ENCODE measurements around the gene SAP30L.

Gene SAP30L

DNA sequence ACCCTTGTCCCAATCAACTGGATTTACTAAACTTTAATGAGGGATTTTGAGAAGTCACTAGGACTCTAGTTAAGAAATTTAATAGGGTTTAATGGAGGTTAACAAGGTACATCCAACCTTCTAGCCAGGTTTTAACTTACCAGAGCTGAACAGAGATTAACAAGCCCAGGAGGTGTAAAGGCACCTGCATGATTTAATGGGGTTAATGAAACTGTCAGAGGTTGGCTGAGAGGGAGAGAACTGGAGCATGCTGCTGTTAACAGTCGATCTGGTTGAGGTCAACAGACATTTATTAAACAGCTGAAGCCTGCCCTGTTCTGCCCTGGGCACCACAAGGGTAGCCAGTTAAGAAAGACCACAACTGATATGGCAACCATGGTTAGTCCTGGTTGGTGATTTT, 18.6 kb downstream of the SAP30L start:
- no peak for ATAC-seq (replicated peaks)
- DNase-seq, result no peak
- Mint-ChIP-seq H3K27ac (no peak overlapping the region), H3K27me3 (peaks cover 11 to 18% of the 10 kb centered on the region in 2 donors), H3K9me3 (no peaks in the 10 kb centered on the region), H3K36me3 (peaks cover 5% of the 10 kb centered on the region in 2 donors), H3K4me1 (peaks cover 5 to 12% of the 10 kb centered on the region in 2 donors), H3K4me3 (no peak overlapping the region)

DNA sequence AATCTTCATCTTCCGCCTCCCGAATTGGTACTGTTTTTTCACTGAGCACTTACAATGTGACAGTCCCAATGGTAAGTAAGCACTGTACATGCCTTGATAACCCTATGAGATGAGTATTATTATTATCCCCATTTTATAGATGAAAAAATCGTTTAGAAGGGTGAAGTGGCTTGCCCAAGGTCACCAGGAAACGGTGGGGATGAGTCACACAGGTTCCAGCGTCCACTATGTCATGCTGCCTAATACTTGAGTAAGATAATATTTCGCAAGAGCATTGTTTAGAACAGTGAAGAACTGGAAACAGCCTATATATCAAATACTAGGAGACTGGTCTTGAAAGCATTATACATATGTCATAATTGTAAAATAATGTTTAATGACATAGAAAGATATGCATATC, 19.4 kb downstream of the SAP30L start:
- Mint-ChIP-seq H3K4me3 (no peak overlapping the region), H3K9me3 (no peaks in the 10 kb centered on the region), H3K36me3 (peaks cover 5% of the 10 kb centered on the region in 2 donors), H3K4me1 (peaks cover 5 to 12% of the 10 kb centered on the region in 2 donors), H3K27ac (no peak overlapping the region), H3K27me3 (peaks cover 15 to 23% of the 10 kb centered on the region in 2 donors)
- ATAC-seq (replicated peaks) (no peak), DNase-seq (no peak)

DNA sequence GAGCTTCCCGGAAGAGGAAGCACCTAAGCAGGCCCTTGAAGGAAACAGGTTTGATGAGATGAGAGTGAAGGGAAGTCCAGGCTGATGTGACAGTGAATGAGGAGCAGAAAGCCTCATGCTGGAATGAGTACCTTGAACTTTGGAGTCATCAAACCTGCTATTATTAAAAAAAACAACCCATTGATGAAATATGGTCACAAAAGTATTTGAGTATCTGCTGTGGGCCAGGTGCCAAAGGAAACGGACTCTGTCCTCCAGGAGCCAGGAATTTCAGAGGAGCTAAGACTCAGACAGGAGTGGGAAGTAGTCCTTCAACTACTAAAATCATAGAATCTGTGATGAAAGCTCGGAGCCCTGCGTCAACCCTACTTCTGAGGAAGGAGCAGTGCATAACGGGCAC, 20.4 kb downstream of the SAP30L start:
- H3K36me3 Mint-ChIP-seq, result peaks cover 0 to 5% of the 10 kb centered on the region in 2 donors
- peaks cover 25 to 33% of the 10 kb centered on the region in 2 donors for H3K27me3 Mint-ChIP-seq
- H3K4me1 Mint-ChIP-seq, result peaks cover 0 to 4% of the 10 kb centered on the region in 2 donors
- H3K4me3 Mint-ChIP-seq, result no peak overlapping the region
- H3K9me3 Mint-ChIP-seq, result no peaks in the 10 kb centered on the region
- DNase-seq, result no peak
- ATAC-seq (replicated peaks), result no peak
- H3K27ac Mint-ChIP-seq, result no peak overlapping the region

DNA sequence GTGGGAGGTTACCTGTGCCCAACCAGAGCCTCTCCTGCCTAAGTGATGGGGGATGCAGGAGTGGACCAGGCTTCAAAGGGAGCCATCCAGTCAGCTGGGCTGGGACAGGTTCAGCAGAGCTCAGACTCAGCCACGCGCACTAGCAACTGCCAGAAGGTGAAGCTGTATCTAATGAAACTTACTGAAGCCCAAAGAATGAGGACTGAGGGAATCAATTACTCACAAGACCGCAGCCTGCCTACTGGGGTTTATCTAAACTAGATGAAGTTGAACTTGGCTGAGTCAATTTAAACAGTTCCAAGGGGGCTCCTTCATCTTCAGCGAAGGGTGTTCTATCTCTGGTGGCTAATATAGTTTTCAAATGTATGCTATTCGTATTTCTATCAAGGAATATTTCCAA, 20.9 kb downstream of the SAP30L start:
- Mint-ChIP-seq H3K27ac (no peak overlapping the region), H3K4me3 (no peak overlapping the region), H3K27me3 (peaks cover 30 to 38% of the 10 kb centered on the region in 2 donors), H3K36me3 (peaks cover 0 to 5% of the 10 kb centered on the region in 2 donors), H3K4me1 (peaks cover 0 to 2% of the 10 kb centered on the region in 2 donors), H3K9me3 (no peaks in the 10 kb centered on the region)
- ATAC-seq (replicated peaks) (no peak), DNase-seq (no peak)

DNA sequence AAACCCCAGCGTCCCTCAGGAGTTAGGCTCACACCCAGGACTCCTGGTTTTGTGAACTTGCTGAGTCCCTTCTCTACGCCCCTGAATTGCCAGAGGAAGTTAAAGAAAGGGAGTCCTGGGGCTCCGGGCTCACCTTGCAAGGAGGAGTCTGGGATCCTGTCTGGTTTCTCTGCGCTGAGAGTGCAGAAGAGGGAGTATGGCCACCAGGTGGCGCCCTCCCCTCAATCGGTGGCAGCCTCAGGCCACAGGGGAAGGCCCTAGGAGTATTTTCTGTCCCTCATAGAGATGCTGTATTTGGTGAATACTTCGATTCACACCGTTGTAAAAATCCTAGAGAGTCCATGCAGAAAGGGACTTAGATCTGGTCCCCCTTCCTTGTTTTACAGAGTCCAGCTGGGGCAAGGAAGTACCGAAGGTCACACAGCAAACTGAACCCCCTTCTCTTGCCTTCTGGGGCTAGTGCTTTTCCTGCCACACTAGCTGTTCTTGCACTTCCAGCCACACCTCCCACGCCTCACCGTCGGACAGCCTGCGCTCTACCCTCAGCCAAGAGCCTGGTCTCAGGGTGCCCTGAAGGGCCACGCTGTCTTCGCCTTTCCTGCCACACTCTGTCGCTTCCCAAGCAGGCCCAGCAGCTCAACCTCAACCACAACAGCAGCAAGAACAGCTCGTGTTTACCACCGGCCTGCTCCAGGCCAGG, 22.0 kb downstream of the SAP30L start:
- Mint-ChIP-seq H3K9me3 (no peaks in the 10 kb centered on the region), H3K27me3 (peaks cover 34 to 45% of the 10 kb centered on the region in 2 donors), H3K4me1 (peaks cover 0 to 4% of the 10 kb centered on the region in 2 donors), H3K4me3 (no peak overlapping the region), H3K27ac (no peak overlapping the region), H3K36me3 (peaks cover 0 to 5% of the 10 kb centered on the region in 2 donors)
- ATAC-seq (replicated peaks) (peak; percentile 95 to 99), DNase-seq (peak; percentile 61)

DNA sequence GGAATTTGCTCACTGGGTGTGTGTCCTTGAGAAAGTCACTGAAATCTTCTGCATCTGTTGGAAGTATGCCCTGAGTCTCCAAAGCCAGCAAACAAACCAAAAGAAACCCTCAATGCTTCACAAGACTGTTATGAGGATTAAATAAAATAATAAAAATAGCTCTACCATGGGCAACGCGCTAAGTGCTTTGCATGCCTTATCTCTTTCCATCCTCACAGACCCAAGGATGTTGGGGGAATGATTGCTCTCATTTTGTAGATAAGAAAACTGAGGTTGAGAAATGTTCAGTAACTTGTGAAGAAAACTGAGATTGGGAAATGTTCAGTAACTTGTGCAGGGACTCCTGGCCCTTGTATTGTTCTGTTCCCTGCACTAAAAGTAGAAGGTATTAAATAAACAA, 24.3 kb downstream of the SAP30L start:
- peaks cover 0 to 1% of the 10 kb centered on the region in 2 donors for H3K9me3 Mint-ChIP-seq
- ATAC-seq (replicated peaks), result no peak
- no peak for DNase-seq
- H3K27me3 Mint-ChIP-seq, result peaks cover 54 to 68% of the 10 kb centered on the region in 2 donors
- H3K4me1 Mint-ChIP-seq, result peaks cover 20 to 23% of the 10 kb centered on the region in 2 donors
- no peak overlapping the region for H3K4me3 Mint-ChIP-seq
- H3K36me3 Mint-ChIP-seq, result peaks cover 0 to 4% of the 10 kb centered on the region in 2 donors
- H3K27ac Mint-ChIP-seq, result no peak overlapping the region

DNA sequence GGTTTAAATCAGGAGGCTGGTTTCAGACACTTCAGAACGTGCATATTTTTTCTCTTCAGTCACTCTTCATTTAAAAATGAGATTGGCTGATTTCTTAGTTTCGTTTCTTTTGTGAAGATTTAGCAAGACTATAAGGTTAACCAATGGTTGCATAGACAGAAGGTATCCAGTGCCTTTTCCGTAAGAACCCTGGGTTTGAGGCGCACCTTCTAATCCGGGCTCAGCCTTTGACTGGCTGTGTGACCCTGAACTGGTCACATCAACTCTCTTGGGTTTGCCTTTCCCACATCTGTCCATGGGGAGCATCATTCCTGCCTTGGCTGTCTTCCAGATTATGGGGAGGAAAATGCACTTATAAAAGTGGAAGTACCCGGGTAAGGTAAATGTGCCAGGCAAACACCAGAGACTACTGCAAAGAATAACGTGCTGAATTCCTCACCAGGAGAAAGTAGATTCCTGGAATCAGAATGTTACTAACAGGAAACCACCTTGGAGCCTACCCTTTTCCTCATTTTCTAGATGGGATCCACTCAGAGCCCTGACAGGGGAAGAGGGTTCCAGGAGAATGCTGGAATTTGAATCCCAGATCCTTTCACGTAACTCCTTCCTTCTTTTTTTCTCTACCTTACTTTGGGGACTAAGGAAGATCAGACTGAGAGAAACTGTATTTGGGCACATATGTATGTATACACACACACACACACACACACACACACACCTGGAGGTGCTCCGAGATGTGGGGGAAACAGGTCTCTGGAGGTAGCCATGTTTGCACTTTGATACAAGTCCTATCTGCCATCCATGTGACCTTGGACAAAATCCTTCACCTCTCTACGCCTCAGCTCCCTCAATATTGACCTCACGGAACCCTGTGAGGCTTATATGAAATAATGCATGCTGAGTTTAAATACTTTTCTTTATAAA, 25.4 kb downstream of the SAP30L start:
- Mint-ChIP-seq H3K4me1 (peaks cover 26 to 33% of the 10 kb centered on the region in 2 donors), H3K27me3 (peaks cover 63 to 79% of the 10 kb centered on the region in 2 donors), H3K9me3 (peaks cover 0 to 1% of the 10 kb centered on the region in 2 donors), H3K36me3 (peaks cover 0 to 4% of the 10 kb centered on the region in 2 donors), H3K4me3 (no peak overlapping the region), H3K27ac (no peak overlapping the region)
- DNase-seq (no peak), ATAC-seq (replicated peaks) (no peak)

DNA sequence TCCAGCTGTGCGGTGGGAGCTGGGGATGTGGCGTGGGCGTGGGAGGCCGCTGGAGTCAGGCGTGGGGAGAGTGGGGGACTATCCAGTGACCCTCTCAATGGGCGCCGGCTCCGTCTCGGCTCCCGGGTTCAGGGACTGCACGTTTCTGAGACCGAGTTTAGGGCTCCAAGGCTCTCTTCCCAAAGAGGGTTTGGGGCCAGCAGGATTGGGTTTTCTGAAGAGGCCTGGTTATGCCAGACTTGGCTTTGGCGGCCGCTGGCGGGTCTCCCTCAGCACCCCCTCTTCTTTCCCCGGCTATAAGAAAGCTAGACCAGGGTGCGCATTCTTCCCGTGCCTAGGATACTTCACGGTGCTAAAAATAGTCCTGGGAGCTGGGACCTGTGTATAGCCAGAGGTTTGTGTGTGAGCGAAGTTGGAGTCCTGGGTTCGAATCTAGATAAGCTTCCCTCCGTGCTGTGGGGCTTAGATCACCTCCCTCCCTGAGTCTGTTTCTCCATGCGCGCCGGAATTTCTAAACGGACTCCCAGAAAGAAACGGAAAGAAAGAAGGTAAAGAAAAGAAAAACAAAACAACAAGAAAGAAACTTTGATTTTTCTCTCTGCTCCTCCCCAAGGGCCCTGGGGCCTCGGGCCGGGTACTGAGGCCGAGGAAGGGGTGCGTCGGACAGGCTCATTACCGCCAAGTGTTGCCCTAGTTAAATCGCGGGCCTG, 27.2 kb downstream of the SAP30L start:
- Mint-ChIP-seq H3K27me3 (peaks cover 73 to 93% of the 10 kb centered on the region in 2 donors), H3K9me3 (peaks cover 0 to 1% of the 10 kb centered on the region in 2 donors), H3K36me3 (peaks cover 4 to 7% of the 10 kb centered on the region in 2 donors), H3K4me3 (peak overlapping the region; percentile 56 to 65), H3K27ac (peak overlapping the region; percentile 77), H3K4me1 (peaks cover 35 to 52% of the 10 kb centered on the region in 2 donors)
- DNase-seq, result no peak
- no peak for ATAC-seq (replicated peaks)

DNA sequence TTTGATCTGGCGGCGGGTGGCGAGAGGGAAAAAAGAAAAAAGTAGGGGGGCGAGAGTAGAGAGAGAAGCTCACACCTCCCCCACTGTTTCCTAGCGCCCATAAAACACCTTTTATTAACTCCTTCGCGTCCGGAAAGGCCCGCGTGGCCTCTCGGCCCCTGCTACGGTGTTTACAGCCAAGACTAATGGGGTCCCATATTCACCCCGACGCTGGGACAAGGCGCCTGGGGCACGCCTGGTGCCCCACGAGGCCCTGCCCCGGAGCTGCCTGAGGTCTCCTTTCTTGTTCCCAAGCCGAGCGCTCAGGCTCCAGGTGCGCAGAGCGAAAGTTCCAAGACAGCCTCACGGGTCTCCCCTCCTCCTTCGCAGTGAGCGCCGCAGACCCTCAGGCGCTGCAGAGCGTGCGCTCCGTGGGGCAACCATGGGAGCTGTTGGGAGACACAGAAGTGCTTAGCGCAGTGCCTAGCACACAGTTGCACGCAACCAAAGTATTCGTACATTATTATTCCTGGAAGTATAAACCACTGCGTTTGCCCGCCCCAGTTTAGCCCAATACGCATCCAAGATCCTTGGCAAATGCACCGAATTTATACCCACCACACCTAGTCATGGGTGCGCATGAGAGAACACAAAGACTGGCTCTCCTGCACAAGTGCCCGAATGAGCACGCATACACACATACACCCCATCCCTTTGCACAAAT, 27.9 kb downstream of the SAP30L start:
- DNase-seq, result no peak
- Mint-ChIP-seq H3K36me3 (peaks cover 4 to 7% of the 10 kb centered on the region in 2 donors), H3K4me3 (peak overlapping the region; percentile 30)

DNA sequence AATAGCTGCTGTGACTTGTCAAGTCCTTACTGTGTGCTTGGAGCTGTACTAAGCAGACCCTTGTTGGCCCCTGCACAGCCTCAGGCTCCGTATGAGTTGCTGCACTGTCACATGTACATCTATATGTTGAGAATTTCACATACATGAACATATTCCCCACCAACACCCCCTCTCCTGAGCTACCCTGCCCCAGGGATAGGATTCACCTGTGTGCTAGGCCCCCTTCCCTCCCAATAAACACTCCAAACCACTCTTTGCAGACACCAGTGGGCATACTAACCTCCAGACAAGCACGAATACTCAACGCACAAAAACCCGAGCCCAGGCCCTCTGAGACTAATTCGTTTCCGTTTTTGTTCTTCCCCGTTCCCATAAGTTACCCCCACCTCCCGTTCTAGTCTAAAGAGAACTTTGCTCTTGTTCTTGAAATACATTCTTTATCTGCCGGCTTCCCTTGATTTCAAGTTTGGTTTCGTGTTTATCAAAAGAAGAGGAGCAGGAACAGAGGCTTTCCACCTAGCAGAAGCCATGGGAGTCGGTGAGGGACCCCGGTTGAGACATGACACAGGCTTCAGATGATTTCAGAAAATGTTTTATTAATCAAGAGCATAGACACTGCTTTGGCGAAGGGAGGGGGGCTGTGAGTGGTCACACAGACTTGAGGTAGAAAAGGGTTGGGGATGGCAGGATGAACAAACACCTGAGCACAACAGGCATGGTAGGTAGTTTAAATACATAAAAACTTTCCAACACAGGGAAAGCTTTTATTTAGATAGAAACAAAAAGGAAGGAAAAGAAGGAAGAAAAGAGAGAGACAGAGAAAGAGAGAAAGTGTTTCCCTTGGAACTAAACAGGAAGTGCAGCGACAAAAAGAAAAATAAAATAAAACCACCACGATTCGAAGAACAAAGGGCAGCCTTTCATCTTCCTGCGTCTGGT, 28.9 kb downstream of the SAP30L start:
- Mint-ChIP-seq H3K36me3 (peaks cover 7 to 8% of the 10 kb centered on the region in 2 donors), H3K27me3 (peaks cover 72 to 89% of the 10 kb centered on the region in 2 donors), H3K27ac (peak overlapping the region; percentile 88), H3K4me1 (peaks cover 38 to 60% of the 10 kb centered on the region in 2 donors), H3K9me3 (peaks cover 0 to 1% of the 10 kb centered on the region in 2 donors), H3K4me3 (peak overlapping the region; percentile 54 to 66)
- no peak for DNase-seq
- no peak for ATAC-seq (replicated peaks)

More for the DNA sequence above, 27.9 kb downstream of the SAP30L start:
- H3K27ac Mint-ChIP-seq, result peak overlapping the region; percentile 71
- peaks cover 71 to 88% of the 10 kb centered on the region in 2 donors for H3K27me3 Mint-ChIP-seq
- peaks cover 0 to 1% of the 10 kb centered on the region in 2 donors for H3K9me3 Mint-ChIP-seq
- ATAC-seq (replicated peaks), result no peak
- H3K4me1 Mint-ChIP-seq, result peaks cover 35 to 53% of the 10 kb centered on the region in 2 donors

DNA sequence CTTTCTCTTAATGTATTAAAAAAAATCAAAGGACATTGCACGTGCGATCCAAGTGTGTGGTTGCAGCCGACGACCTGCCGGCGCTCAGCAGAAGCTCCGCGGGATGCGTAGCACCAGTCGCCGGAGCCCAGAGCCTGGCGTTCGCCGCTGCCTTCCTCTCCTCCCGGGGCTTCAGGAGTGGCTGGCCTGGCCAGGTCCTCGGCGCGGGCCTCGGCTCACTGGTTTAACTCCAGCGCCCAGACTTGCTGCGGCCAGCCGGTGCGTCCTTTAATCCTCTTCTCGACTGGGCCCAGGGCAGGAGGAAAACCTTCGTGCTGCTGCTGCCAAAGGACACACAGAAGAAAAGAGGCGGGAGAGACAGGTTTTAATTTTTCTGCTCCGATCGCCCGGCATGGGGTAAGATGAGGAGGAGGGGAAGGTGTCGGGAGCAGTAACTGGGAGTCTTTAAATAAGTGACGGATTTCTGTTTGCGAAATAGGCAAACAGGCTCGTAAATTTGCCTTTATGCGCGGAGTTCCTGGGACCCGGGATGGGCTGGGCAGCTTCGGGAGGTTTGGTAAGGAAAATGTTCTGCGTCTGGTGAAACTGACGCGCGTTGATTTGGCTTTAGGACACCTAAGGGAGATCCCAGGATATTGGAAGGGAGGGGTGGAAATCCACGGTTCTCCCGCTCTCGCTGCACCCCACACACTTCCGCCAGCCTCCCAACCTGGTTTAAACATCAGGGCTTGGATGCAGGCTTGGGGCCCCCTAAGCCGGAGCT, 30.0 kb downstream of the SAP30L start:
- Mint-ChIP-seq H3K27me3 (peaks cover 71 to 90% of the 10 kb centered on the region in 2 donors), H3K36me3 (peaks cover 7 to 8% of the 10 kb centered on the region in 2 donors), H3K9me3 (peaks cover 0 to 1% of the 10 kb centered on the region in 2 donors), H3K4me3 (peak overlapping the region; percentile 68 to 77), H3K27ac (peak overlapping the region; percentile 88), H3K4me1 (peaks cover 45 to 62% of the 10 kb centered on the region in 2 donors)
- DNase-seq (no peak), ATAC-seq (replicated peaks) (no peak)

All from stimulated activated naive B cell treated with anti-CD40 and anti-IgM and Interleukin-4, amounts not matched to agents 10 μg/mL and 1 μg/mL and 100 μg/mL, for 72 hours (primary cell).